Ovary (tissue), 3 donors: ENCODE data around the gene TM4SF1.

Experiments
- CTCF ChIP-seq, 3 donors: fragments of 450-650 bp in 2 of 3; fragments of 200-600 bp in 1 of 3; IDR thresholded peaks; one replicate each; pipeline versions ENCODE4 v1.5.1 to v1.8.0; 2016 to 2022; ENCODE audit warnings: antibody characterized with exemption in 3 of 3, mild to moderate bottlenecking in 1 of 3
- POLR2A ChIP-seq: fragments of 450-650 bp; IDR thresholded peaks from one replicate; pipeline ENCODE4 v1.6.1; 2017; ENCODE audit warnings: antibody characterized with exemption, mild to moderate bottlenecking, moderate library complexity
- donor health status: DM: no; HTN: no; CAD: no.

- TF ChIP-seq CTCF (IDR thresholded peaks at IDR 0.05), result no peak
- no peak for TF ChIP-seq POLR2A
Measured at GRCh38 chr3:149384911-149385321, 7.5 kb upstream of the TM4SF1 start.
